ENCODE data around the gene PADI6. TPM values are rescaled to one million over a fixed set of nuclear protein-coding genes. Genes with fewer than 3 reads are reported as not detected.

Gene PADI6
- total RNA-seq, 1 experiment from 2014 or later, result not detected

DNA sequence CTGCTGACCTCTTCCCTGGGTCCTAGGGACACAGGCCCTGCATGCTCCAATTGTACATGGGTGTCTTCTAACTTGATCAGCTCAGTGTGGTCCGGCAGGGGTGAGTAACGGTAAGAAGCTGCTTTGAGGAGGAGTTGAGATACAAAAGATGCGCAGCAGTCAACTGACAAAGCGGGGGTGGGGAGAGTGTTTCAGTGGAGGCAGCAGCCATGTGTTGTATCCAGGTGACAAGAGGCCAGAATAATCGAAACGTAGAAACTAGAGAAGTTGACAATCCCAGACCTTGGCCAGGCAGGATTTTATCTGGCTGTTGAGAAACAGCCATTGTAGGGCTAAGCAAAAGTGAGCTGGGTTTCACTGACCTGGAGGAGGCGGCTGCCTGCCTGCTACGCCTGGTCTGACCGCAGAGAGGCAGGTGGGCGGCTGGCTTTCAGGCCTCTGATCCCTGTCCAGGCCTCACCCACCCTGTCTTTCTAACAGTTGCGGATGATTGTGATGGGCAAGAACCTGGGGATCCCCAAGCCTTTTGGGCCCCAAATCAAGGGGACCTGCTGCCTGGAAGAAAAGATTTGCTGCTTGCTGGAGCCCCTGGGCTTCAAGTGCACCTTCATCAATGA lies 28.8 kb downstream of the PADI6 start:
- H2AFZ ChIP-seq (ENCODE audit: low read depth, low read length, poor library complexity, severe bottlenecking), result no peak overlapping the region
- ChIA-PET POLR2A (no interaction called here), CTCF (no interaction called here), RAD21 (ENCODE audit: low non-redundant PET in 1 of 2, low total read pairs in 2 of 2, uncharacterized antibody in 2 of 2, unreplicated experiment in 2 of 2) (no interaction called here)
- H3K9ac ChIP-seq (ENCODE audit: low read length), result no peak overlapping the region
- no peaks in the 10 kb centered on the region for H3K9me3 ChIP-seq (ENCODE audit: control insufficient read depth in 1 of 2, insufficient read depth in 1 of 2, low read depth in 1 of 2, low read length in 2 of 2)
- no peaks in the 10 kb centered on the region for H3K9me2 ChIP-seq (ENCODE audit: insufficient read depth)
- no peaks in the 10 kb centered on the region for H3K4me1 ChIP-seq (ENCODE audit: control insufficient read depth in 1 of 2, insufficient read depth in 2 of 2, low read length in 2 of 2)
- no peak for TF ChIP-seq CTCF (IDR thresholded peaks at IDR 0.05 in 2 of 3, conservative IDR thresholded peaks at IDR 0.05 in 1 of 3; ENCODE audit: borderline replicate concordance in 1 of 3, insufficient read depth in 1 of 3, low read depth in 2 of 3, low read length in 2 of 3)
- TF ChIP-seq JUND (IDR thresholded peaks at IDR 0.05), result no peak
- TF ChIP-seq EZH2phosphoT487 (IDR thresholded peaks at IDR 0.05; ENCODE audit: borderline replicate concordance), result no peak
- TF ChIP-seq SP1 (IDR thresholded peaks at IDR 0.05; ENCODE audit: low read depth), result no peak
- TF ChIP-seq POLR2A (IDR thresholded peaks at IDR 0.05; ENCODE audit: borderline replicate concordance, extremely low read depth, insufficient read depth, insufficient read length), result no peak
- TF ChIP-seq, protein P1, sequence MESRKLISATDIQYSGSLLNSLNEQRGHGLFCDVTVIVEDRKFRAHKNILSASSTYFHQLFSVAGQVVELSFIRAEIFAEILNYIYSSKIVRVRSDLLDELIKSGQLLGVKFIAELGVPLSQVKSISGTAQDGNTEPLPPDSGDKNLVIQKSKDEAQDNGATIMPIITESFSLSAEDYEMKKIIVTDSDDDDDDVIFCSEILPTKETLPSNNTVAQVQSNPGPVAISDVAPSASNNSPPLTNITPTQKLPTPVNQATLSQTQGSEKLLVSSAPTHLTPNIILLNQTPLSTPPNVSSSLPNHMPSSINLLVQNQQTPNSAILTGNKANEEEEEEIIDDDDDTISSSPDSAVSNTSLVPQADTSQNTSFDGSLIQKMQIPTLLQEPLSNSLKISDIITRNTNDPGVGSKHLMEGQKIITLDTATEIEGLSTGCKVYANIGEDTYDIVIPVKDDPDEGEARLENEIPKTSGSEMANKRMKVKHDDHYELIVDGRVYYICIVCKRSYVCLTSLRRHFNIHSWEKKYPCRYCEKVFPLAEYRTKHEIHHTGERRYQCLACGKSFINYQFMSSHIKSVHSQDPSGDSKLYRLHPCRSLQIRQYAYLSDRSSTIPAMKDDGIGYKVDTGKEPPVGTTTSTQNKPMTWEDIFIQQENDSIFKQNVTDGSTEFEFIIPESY (IDR thresholded peaks at IDR 0.05; ENCODE audit: extremely low read depth, insufficient replicate concordance, low read length), result no peak
- TF ChIP-seq, protein P2, sequence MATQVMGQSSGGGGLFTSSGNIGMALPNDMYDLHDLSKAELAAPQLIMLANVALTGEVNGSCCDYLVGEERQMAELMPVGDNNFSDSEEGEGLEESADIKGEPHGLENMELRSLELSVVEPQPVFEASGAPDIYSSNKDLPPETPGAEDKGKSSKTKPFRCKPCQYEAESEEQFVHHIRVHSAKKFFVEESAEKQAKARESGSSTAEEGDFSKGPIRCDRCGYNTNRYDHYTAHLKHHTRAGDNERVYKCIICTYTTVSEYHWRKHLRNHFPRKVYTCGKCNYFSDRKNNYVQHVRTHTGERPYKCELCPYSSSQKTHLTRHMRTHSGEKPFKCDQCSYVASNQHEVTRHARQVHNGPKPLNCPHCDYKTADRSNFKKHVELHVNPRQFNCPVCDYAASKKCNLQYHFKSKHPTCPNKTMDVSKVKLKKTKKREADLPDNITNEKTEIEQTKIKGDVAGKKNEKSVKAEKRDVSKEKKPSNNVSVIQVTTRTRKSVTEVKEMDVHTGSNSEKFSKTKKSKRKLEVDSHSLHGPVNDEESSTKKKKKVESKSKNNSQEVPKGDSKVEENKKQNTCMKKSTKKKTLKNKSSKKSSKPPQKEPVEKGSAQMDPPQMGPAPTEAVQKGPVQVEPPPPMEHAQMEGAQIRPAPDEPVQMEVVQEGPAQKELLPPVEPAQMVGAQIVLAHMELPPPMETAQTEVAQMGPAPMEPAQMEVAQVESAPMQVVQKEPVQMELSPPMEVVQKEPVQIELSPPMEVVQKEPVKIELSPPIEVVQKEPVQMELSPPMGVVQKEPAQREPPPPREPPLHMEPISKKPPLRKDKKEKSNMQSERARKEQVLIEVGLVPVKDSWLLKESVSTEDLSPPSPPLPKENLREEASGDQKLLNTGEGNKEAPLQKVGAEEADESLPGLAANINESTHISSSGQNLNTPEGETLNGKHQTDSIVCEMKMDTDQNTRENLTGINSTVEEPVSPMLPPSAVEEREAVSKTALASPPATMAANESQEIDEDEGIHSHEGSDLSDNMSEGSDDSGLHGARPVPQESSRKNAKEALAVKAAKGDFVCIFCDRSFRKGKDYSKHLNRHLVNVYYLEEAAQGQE (IDR thresholded peaks at IDR 0.05; ENCODE audit: low read depth), result no peak
- TF ChIP-seq FOSL1 (IDR thresholded peaks at IDR 0.05; ENCODE audit: low read depth), result no peak
- no peak for TF ChIP-seq ZNF274 (IDR thresholded peaks at IDR 0.05; ENCODE audit: low read depth, low read length)
- TF ChIP-seq ELF1 (IDR thresholded peaks at IDR 0.05; ENCODE audit: borderline replicate concordance, low read depth), result no peak
- TF ChIP-seq ZFX (IDR thresholded peaks at IDR 0.05), result no peak
- TF ChIP-seq TCF7L2 (IDR thresholded peaks at IDR 0.05; ENCODE audit: borderline replicate concordance, extremely low read depth, insufficient read depth, insufficient read length), result no peak
- no peak for TF ChIP-seq CBX3 (IDR thresholded peaks at IDR 0.05; ENCODE audit: low read depth)
- no peak for TF ChIP-seq SRF (IDR thresholded peaks at IDR 0.05; ENCODE audit: low read depth)
- no peak for TF ChIP-seq POLR2AphosphoS5 (IDR thresholded peaks at IDR 0.05; ENCODE audit: low read depth, low read length)
- H3K79me2 ChIP-seq (ENCODE audit: insufficient read depth, low read length), result no peaks in the 10 kb centered on the region
- H3K27ac ChIP-seq (ENCODE audit: low read depth, low read length), result no peak overlapping the region
- no peak overlapping the region for H3K4me3 ChIP-seq (replicated peaks in 1 of 2; ENCODE audit: low read depth in 1 of 2, low read length in 2 of 2)
- intact Hi-C loops (cut with micrococcal nuclease), result no loop called here
- H4K20me1 ChIP-seq (ENCODE audit: insufficient read depth), result no peaks in the 10 kb centered on the region
- no peak overlapping the region for H3K4me2 ChIP-seq (ENCODE audit: low read length)
- no peaks in the 10 kb centered on the region for H3K36me3 ChIP-seq (ENCODE audit: control insufficient read depth in 1 of 2, insufficient read depth in 2 of 2, low read length in 2 of 2)
- DNase-seq (ENCODE audit: low read depth, low spot score) (no peak), ATAC-seq (no peak)
- H3K27me3 ChIP-seq (ENCODE audit: insufficient read depth, low read length), result no peaks in the 10 kb centered on the region
- BruUV-seq (replicated peaks), result no TSS peak

Measured in HCT116 (cell line).